Loucy (cell line): Measurements from ENCODE around the gene FAM209B.

Experiments
- H2AFZ ChIP-seq: fragments of 200-600 bp; sonication (generic); 2 replicates; pipeline ENCODE4 v1.6.0; 2016; ENCODE audit warnings: antibody characterized with exemption, mild to moderate bottlenecking, low read length, moderate library complexity
- H3F3A ChIP-seq: fragments of 200-600 bp; 2 replicates; pipeline ENCODE4 v1.6.0; 2016; ENCODE audit warnings: antibody characterized with exemption, low read depth, mild to moderate bottlenecking
- H3K27me3 ChIP-seq: fragments of 200-600 bp; sonication (generic); 2 replicates; pipeline ENCODE4 v1.6.1; 2014; ENCODE audit warnings: low read length, mild to moderate bottlenecking; ENCODE audit not compliant: insufficient read depth, poor library complexity, severe bottlenecking
- H3K36me3 ChIP-seq: fragments of 200-600 bp; sonication (generic); 2 replicates; pipeline ENCODE4 v1.6.1; 2016; ENCODE audit warnings: low read length; ENCODE audit not compliant: insufficient read depth
- H3K4me1 ChIP-seq: fragments of 200-600 bp; sonication (generic); 2 replicates; pipeline ENCODE4 v1.5.1; 2014; ENCODE audit warnings: low read length, mild to moderate bottlenecking; ENCODE audit not compliant: insufficient read depth, poor library complexity, severe bottlenecking
- H3K4me2 ChIP-seq: fragments of 200-600 bp; sonication (generic); 2 replicates; pipeline ENCODE4 v1.6.0; 2014; ENCODE audit warnings: antibody characterized with exemption, low read length, low read depth, mild to moderate bottlenecking; ENCODE audit not compliant: poor library complexity, severe bottlenecking
- H3K4me3 ChIP-seq: fragments of 200-600 bp; sonication (generic); 2 replicates; pipeline ENCODE4 v1.5.1; 2014; ENCODE audit warnings: low read length, mild to moderate bottlenecking, mixed read lengths; ENCODE audit not compliant: poor library complexity, severe bottlenecking
- H3K79me2 ChIP-seq: fragments of 200-600 bp; sonication (generic); 2 replicates; pipeline ENCODE4 v1.6.1; 2014; ENCODE audit warnings: low read length; ENCODE audit not compliant: insufficient read depth
- H3K9ac ChIP-seq: fragments of 200-600 bp; sonication (generic); 2 replicates; pipeline ENCODE4 v1.6.0; 2014; ENCODE audit warnings: mild to moderate bottlenecking, low read depth, low read length, moderate library complexity; ENCODE audit not compliant: poor library complexity, severe bottlenecking
- H3K9me2 ChIP-seq: fragments of 200-600 bp; sonication (generic); replicated peaks from 2 replicates; pipeline ENCODE4 v1.6.1; 2016; ENCODE audit warnings: low read depth, low read length, mixed read lengths
- H3K9me3 ChIP-seq: fragments of 200-600 bp; sonication (generic); 2 replicates; pipeline ENCODE4 v1.6.1; 2014; ENCODE audit warnings: mild to moderate bottlenecking, antibody characterized with exemption, low read length, low read depth; ENCODE audit not compliant: insufficient read depth
- H4K20me1 ChIP-seq: fragments of 200-600 bp; sonication (generic); 2 replicates; pipeline ENCODE4 v1.6.0; 2014; ENCODE audit warnings: antibody characterized with exemption, low read length, mild to moderate bottlenecking; ENCODE audit not compliant: insufficient read depth, poor library complexity, severe bottlenecking
- EZH2phosphoT487 ChIP-seq: fragments of 200-600 bp; IDR thresholded peaks from 2 replicates; pipeline ENCODE4 v1.6.1; 2018; ENCODE audit warnings: antibody characterized with exemption, mild to moderate bottlenecking, moderate library complexity, borderline replicate concordance
- TF ChIP-seq, protein P1 (sequence below): fragments of 200-600 bp; sonication (generic); conservative IDR thresholded peaks from 2 replicates; pipeline ENCODE4 v1.5.1; 2014; ENCODE audit warnings: mild to moderate bottlenecking, antibody characterized with exemption, low read length

Gene FAM209B

DNA sequence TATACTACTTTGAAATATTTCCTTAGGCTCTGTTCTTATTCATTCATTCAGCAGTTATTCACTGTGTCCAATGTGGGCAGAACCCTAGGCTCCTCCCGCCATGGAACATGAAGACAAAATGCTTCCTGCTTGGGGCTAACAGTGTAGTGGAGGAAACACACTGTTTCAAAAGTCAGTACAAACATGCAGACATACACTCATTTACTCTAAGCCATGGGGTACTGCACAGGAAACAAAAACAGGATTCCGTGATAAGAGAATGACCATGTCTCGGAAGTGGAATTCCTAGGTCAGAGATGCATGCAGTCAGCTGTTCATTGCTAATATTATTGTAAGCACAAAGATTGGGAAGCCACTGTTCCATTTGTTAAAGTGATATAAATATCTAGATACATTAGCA is 26.9 kb upstream of the FAM209B start:
- H3K4me3 ChIP-seq: no peak overlapping the region
- peaks cover 4% of the 10 kb centered on the region; the same call in 1 of the 2 replicates for H3K36me3 ChIP-seq
- TF ChIP-seq, protein P1, sequence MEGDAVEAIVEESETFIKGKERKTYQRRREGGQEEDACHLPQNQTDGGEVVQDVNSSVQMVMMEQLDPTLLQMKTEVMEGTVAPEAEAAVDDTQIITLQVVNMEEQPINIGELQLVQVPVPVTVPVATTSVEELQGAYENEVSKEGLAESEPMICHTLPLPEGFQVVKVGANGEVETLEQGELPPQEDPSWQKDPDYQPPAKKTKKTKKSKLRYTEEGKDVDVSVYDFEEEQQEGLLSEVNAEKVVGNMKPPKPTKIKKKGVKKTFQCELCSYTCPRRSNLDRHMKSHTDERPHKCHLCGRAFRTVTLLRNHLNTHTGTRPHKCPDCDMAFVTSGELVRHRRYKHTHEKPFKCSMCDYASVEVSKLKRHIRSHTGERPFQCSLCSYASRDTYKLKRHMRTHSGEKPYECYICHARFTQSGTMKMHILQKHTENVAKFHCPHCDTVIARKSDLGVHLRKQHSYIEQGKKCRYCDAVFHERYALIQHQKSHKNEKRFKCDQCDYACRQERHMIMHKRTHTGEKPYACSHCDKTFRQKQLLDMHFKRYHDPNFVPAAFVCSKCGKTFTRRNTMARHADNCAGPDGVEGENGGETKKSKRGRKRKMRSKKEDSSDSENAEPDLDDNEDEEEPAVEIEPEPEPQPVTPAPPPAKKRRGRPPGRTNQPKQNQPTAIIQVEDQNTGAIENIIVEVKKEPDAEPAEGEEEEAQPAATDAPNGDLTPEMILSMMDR: no peak
- no peak for TF ChIP-seq EZH2phosphoT487
- no peaks in the 10 kb centered on the region for H4K20me1 ChIP-seq
- no peaks in the 10 kb centered on the region for H3K4me1 ChIP-seq
- H3K27me3 ChIP-seq: no peaks in the 10 kb centered on the region
- H3F3A ChIP-seq: no peaks in the 10 kb centered on the region
- H2AFZ ChIP-seq: no peak overlapping the region
- H3K9me3 ChIP-seq: no peaks in the 10 kb centered on the region
- H3K9me2 ChIP-seq: no peaks in the 10 kb centered on the region
- peaks cover 3% of the 10 kb centered on the region; the same call in 1 of the 2 replicates for H3K79me2 ChIP-seq
- H3K4me2 ChIP-seq: no peak overlapping the region
- H3K9ac ChIP-seq: no peak overlapping the region

DNA sequence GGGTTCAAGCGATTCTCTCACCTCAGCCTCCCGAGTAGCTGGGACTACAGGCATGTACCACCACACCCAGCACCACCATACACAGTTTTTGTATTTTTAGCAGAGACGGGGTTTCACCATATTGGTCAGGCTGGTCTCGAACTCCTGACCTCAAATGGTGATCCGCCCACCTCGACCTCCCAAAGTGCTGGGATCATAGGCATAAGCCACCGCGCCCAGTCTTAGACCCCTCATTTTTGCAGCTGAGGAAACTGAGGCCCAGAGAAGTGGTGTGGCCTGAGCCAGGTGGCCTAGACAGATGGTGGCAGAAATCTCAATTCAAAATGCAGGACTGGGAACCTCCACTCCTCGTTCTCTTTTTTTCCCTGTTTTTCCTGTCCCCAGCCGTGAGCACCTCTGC is 21.1 kb upstream of the FAM209B start:
- no peaks in the 10 kb centered on the region for H3K9me3 ChIP-seq
- H3K9ac ChIP-seq: no peak overlapping the region
- H3K4me3 ChIP-seq: no peak overlapping the region
- no peaks in the 10 kb centered on the region for H3F3A ChIP-seq
- H3K4me2 ChIP-seq: no peak overlapping the region
- H3K36me3 ChIP-seq: peaks cover 39% of the 10 kb centered on the region; the same call in 1 of the 2 replicates
- H2AFZ ChIP-seq: no peak overlapping the region
- TF ChIP-seq, protein P1: no peak
- no peak for TF ChIP-seq EZH2phosphoT487
- H4K20me1 ChIP-seq: no peaks in the 10 kb centered on the region
- no peaks in the 10 kb centered on the region for H3K4me1 ChIP-seq
- no peaks in the 10 kb centered on the region for H3K27me3 ChIP-seq
- no peaks in the 10 kb centered on the region for H3K79me2 ChIP-seq
- H3K9me2 ChIP-seq: no peaks in the 10 kb centered on the region

DNA sequence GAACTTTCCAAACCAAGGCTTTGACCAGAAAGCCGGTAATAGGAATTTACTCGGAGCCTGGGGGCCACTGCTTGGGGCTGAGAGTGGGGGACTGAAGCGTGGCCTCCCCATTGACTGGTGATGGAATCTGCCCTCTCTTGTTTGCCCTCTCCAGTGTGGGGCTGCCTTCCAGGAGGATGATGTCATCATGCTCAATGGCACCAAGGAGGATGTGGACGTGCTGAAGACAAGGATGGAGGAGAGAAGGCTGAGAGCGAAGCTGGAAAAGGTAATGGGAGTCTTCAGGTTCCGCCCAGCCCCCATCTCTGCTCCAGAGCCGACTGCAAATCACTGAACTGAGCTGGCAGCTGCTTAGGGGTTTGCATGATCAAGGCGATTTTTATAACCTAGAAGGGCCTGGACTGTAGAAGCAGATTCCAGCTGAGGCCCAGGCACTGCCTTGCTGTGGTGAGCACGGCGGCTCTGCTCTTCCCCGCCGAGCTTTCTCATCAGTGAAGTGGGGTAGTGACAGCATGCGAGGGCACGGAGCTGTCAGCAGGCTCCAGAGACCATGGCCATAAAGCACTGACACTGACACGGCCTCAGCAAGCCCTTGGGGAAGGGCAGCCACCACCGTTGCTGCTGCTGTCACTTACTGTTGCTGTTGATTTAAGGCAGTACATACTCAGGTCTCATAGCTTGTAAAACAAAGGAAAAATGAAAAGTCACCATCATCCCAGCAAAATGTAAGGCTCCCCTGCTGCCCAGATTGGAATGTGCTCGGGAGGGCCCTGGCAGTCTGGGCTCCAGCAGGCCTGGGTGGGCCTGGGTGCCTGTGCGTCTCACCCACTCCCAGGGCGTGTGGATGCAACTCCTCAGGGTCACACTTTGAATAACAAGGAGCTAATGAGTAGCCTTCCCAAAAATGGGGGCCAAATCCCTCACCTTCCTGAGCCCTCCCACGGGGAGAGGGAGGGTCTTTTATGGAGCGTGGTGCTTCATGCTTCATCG is 19.6 kb upstream of the FAM209B start:
- no peak for TF ChIP-seq EZH2phosphoT487
- TF ChIP-seq, protein P1: no peak
- Histone ChIP-seq H3K4me1 (no peaks in the 10 kb centered on the region), H3K9ac (no peak overlapping the region), H4K20me1 (no peaks in the 10 kb centered on the region), H2AFZ (no peak overlapping the region), H3F3A (no peaks in the 10 kb centered on the region), H3K9me3 (no peaks in the 10 kb centered on the region), H3K27me3 (no peaks in the 10 kb centered on the region), H3K36me3 (peaks cover 50% of the 10 kb centered on the region; the same call in 1 of the 2 replicates), H3K9me2 (no peaks in the 10 kb centered on the region), H3K4me3 (no peak overlapping the region), H3K79me2 (no peaks in the 10 kb centered on the region), H3K4me2 (no peak overlapping the region)
